GM10266 (cell line): Measurements from ENCODE around the gene CTNNA3.

ENCODE experiments used
- DNase-seq: peaks from one replicate; pipeline ENCODE4 v3.0.0; 2012; ENCODE audit errors: extremely low spot score
- TF ChIP-seq, protein P1 (sequence below): IDR thresholded peaks from 2 replicates; pipeline ENCODE4 v1.5.1; 2012; ENCODE audit warnings: mild to moderate bottlenecking, low read depth; ENCODE audit not compliant: control insufficient read depth, insufficient read depth; ENCODE audit errors: missing control alignments

Gene CTNNA3

DNA sequence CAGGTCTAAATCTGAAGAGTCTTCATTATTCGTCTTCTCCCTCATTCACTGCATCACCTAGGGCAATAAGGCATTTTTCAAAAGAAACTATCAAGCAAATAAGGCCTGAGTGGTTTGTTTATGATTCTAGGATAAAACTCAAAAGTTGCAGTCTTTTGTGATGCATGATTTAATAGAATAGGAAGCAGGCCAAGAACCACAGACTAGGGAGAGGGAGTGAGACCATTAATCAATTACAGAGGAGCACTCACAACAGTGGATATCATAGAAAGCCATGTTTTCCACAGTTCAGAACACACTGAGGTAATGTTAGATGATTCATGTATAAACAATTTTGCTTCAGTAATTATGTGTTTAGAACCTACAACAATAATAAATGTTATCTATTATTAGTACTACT lies 858.0 kb downstream of the CTNNA3 start:
- TF ChIP-seq, protein P1, sequence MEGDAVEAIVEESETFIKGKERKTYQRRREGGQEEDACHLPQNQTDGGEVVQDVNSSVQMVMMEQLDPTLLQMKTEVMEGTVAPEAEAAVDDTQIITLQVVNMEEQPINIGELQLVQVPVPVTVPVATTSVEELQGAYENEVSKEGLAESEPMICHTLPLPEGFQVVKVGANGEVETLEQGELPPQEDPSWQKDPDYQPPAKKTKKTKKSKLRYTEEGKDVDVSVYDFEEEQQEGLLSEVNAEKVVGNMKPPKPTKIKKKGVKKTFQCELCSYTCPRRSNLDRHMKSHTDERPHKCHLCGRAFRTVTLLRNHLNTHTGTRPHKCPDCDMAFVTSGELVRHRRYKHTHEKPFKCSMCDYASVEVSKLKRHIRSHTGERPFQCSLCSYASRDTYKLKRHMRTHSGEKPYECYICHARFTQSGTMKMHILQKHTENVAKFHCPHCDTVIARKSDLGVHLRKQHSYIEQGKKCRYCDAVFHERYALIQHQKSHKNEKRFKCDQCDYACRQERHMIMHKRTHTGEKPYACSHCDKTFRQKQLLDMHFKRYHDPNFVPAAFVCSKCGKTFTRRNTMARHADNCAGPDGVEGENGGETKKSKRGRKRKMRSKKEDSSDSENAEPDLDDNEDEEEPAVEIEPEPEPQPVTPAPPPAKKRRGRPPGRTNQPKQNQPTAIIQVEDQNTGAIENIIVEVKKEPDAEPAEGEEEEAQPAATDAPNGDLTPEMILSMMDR = no peak
- no peak for DNase-seq

DNA sequence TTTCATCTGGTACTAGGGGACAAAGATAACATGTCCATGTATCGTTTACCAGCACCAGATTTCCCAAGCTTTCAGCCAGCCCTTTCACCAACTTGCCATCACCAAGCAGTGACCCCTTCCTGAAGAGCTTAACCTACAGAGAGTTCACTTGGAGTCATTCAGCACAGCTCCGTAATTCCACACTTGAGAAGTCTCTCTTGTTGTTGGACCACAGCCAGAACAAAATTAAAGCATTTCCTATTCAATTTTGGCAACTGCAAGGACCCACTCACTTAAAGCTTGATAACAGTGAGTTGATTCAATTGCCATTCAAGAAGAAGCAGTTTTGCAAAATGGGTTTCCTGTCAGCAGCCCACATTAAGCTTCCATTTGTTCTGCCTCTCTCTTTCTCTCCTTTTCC lies 858.7 kb downstream of the CTNNA3 start:
- TF ChIP-seq, protein P1 = no peak
- DNase-seq = no peak

GRCh38 chr10:66836771-66837170 lies 859.2 kb downstream of the CTNNA3 start:
- DNase-seq = no peak
- TF ChIP-seq, protein P1 = no peak

- TF ChIP-seq, protein P1 = no peak
- DNase-seq = no peak
Observed at GRCh38 chr10:66836057-66836456, 859.9 kb downstream of the CTNNA3 start.

DNA sequence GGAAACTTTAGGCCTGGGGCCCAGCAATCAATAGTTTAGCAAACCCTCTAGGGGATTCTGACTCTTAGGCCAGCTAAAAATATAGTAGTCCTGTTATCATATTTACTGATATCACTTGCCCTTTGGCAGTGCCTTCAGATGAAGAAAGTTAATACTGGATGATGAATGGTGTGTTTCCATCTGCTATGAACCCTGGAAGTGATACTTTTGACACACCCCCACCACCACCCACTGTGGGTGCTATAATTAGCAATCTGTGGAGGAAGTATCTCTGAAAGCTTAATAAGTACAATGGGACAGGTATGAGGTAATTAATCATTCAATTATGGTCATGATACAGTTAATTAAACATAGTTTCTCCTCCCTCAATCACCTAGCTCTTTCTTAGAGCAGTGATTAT lies 860.6 kb downstream of the CTNNA3 start:
- TF ChIP-seq, protein P1 = no peak
- no peak for DNase-seq

DNA sequence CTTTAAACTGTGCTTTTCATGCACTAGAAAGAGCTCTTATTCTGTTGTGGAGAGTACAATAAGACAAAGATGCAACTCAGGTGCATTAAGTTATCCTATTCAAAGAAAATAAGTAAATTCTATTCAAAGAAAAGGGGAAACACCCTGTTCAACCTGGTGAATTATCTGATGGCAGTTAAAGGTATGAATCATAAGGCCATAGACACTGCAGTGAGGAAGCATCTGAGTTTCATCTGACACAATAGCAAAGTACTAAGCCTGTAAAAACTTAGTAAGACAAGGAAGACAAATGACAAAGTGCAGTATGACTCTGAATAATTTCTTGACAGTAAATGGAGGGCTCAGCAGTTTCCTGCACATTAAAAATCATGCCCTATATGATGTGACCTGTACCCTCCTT lies 861.2 kb downstream of the CTNNA3 start:
- DNase-seq = no peak
- TF ChIP-seq, protein P1 = no peak

- TF ChIP-seq, protein P1 = no peak
- DNase-seq = no peak
Observed at GRCh38 chr10:66833861-66834260, 862.1 kb downstream of the CTNNA3 start.
